ENCODE results near the gene DEF6. TPM values are rescaled to one million over a fixed set of nuclear protein-coding genes. Genes with fewer than 3 reads are reported as not detected.

The DEF6 gene
- total RNA-seq, 1 donor from 2014 or later = 125 TPM

DNA sequence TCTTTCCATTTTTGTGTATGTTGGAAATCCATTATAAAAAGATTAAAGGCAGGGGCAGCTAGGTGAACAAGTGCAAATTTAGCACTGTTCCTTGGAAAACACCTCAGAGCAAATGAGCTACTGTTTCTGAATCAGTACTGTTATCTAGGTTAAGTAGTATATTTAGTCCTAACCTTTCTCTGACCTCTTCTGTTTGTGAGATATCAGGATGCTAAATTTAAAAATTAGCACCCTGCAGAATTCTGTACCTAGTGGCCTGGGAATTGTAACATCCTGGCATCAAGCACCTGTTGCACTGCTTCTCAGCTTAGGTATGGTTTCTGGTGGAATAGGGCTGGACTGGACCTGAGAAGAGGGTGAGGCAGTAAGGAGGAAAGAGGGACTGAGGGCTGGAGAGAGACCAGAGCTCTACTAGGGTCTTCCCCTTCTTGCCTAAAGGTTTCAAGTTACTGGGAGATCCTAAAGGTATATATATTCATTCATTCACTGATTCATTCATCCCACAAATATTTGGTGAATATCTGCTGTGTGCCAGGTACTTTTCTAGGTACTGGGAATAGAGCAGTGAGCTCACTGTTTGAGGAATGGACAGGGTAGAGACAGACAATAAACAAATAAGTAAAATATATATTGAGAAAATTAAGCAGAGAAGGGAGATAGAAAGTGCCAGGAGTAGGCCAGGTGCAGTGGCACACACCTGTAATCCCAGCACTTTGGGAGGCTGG, 32.9 kb upstream of the DEF6 start:
- H3K27ac Mint-ChIP-seq = no peak overlapping the region
- no peak overlapping the region for H3K4me3 Mint-ChIP-seq
- no peak for DNase-seq (ENCODE audit: low spot score)
- intact Hi-C loops (cut with micrococcal nuclease) = no loop called here
- H3K9me3 Mint-ChIP-seq = no peaks in the 10 kb centered on the region
- H3K4me1 Mint-ChIP-seq (ENCODE audit: low read depth) = peaks cover 51% of the 10 kb centered on the region
- H3K36me3 Mint-ChIP-seq (ENCODE audit: low read depth) = peaks cover 10% of the 10 kb centered on the region
- no peaks in the 10 kb centered on the region for H3K27me3 Mint-ChIP-seq (ENCODE audit: insufficient read depth)

DNA sequence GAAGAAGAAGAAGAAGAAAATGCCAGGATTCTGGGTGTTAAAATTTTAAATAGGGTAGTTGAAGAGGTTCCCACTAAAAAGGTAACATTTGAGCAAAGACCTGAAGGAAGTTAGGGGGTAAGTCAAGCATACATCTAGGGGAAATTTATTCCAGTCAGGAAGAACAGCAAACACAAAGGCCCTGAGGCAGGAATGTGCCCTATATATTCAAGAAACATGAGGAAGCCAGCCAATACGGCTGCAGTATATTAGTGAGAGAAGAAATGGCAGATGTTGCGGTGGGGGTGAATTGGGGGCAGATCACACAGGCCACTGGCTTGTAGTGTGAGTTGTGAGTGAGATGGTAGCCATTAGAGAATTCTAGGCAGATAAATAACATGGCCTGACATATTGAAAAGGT, 32.1 kb upstream of the DEF6 start:
- H3K27me3 Mint-ChIP-seq (ENCODE audit: insufficient read depth) = no peaks in the 10 kb centered on the region
- H3K27ac Mint-ChIP-seq = no peak overlapping the region
- no peak overlapping the region for H3K4me3 Mint-ChIP-seq
- intact Hi-C loops (cut with micrococcal nuclease) = no loop called here
- no peaks in the 10 kb centered on the region for H3K9me3 Mint-ChIP-seq
- peaks cover 10% of the 10 kb centered on the region for H3K36me3 Mint-ChIP-seq (ENCODE audit: low read depth)
- H3K4me1 Mint-ChIP-seq (ENCODE audit: low read depth) = peaks cover 45% of the 10 kb centered on the region
- DNase-seq (ENCODE audit: low spot score) = no peak

DNA sequence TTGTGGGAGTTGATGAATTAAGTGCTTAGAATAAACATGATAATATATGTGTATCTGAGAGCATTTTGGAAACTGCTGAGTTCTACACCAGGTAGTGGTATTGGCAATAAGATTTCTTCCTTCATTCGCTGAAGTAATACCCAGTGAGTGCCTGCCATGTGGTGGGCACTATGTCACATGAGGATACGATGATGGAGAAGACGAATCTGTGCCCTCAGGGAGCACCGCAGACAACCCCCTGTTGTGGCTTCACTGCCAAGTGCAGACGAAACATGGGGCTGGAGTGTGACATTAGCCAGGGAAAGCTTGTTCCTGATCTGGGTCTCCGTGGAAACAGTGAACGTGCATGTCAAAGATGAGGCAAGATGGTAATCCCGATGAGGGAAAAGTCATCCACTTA, 30.2 kb upstream of the DEF6 start:
- Mint-ChIP-seq H3K4me3 (no peak overlapping the region), H3K4me1 (ENCODE audit: low read depth) (peaks cover 29% of the 10 kb centered on the region), H3K9me3 (no peaks in the 10 kb centered on the region), H3K27me3 (ENCODE audit: insufficient read depth) (no peaks in the 10 kb centered on the region), H3K27ac (no peak overlapping the region), H3K36me3 (ENCODE audit: low read depth) (peaks cover 12% of the 10 kb centered on the region)
- DNase-seq (ENCODE audit: low spot score) = no peak
- intact Hi-C loops (cut with micrococcal nuclease) = no loop called here

GRCh38 chr6:35267897-35268296, 29.7 kb upstream of the DEF6 start:
- Mint-ChIP-seq H3K36me3 (ENCODE audit: low read depth) (peaks cover 11% of the 10 kb centered on the region), H3K27ac (no peak overlapping the region), H3K4me1 (ENCODE audit: low read depth) (peaks cover 25% of the 10 kb centered on the region), H3K27me3 (ENCODE audit: insufficient read depth) (no peaks in the 10 kb centered on the region), H3K9me3 (no peaks in the 10 kb centered on the region), H3K4me3 (no peak overlapping the region)
- intact Hi-C loops (cut with micrococcal nuclease) = no loop called here
- no peak for DNase-seq (ENCODE audit: low spot score)

GRCh38 chr6:35272005-35272404, 25.6 kb upstream of the DEF6 start:
- H3K4me1 Mint-ChIP-seq (ENCODE audit: low read depth) = peaks cover 10% of the 10 kb centered on the region

GRCh38 chr6:35273822-35274559, 23.6 kb upstream of the DEF6 start:
- DNase-seq (ENCODE audit: low spot score) = no peak
- Mint-ChIP-seq H3K27ac (no peak overlapping the region), H3K36me3 (ENCODE audit: low read depth) (peaks cover 3% of the 10 kb centered on the region), H3K4me3 (no peak overlapping the region), H3K27me3 (ENCODE audit: insufficient read depth) (no peaks in the 10 kb centered on the region), H3K9me3 (no peaks in the 10 kb centered on the region), H3K4me1 (ENCODE audit: low read depth) (no peaks in the 10 kb centered on the region)
- intact Hi-C loops (cut with micrococcal nuclease) = no loop called here

More at GRCh38 chr6:35272005-35272404, 25.6 kb upstream of the DEF6 start:
- no peak overlapping the region for H3K27ac Mint-ChIP-seq
- no peaks in the 10 kb centered on the region for H3K9me3 Mint-ChIP-seq
- DNase-seq (ENCODE audit: low spot score) = no peak
- no peaks in the 10 kb centered on the region for H3K27me3 Mint-ChIP-seq (ENCODE audit: insufficient read depth)
- intact Hi-C loops (cut with micrococcal nuclease) = no loop called here
- peaks cover 8% of the 10 kb centered on the region for H3K36me3 Mint-ChIP-seq (ENCODE audit: low read depth)
- no peak overlapping the region for H3K4me3 Mint-ChIP-seq

DNA sequence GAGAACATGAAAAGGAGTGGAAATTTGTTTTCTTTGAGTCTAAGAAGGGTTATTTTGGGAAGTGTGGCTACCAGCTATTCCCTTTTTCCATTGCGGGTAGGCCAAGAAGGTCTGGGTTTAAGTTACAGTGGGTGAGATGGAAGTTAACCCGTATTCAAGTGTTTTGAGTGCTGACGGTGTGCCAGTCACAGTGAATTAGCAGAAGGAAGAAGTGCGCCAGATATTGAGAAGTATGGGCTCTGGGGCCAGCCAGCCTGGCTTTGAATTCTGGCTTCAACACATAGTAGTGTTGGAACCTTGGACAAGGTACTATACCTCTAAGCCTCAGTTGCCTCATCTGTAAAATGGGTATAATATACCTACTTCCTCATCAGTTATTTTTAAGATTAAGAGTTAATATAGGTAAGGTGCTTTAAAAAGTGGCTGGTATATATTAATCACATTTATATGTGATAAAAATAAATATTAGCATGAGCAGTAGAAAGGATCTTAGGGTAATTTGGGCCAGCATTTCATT, 21.8 kb upstream of the DEF6 start:
- intact Hi-C loops (cut with micrococcal nuclease) = no loop called here
- H3K36me3 Mint-ChIP-seq (ENCODE audit: low read depth) = peaks cover 3% of the 10 kb centered on the region
- H3K27ac Mint-ChIP-seq = no peak overlapping the region
- no peaks in the 10 kb centered on the region for H3K9me3 Mint-ChIP-seq
- H3K4me1 Mint-ChIP-seq (ENCODE audit: low read depth) = no peaks in the 10 kb centered on the region
- H3K27me3 Mint-ChIP-seq (ENCODE audit: insufficient read depth) = no peaks in the 10 kb centered on the region
- H3K4me3 Mint-ChIP-seq = no peak overlapping the region
- DNase-seq (ENCODE audit: low spot score) = no peak

DNA sequence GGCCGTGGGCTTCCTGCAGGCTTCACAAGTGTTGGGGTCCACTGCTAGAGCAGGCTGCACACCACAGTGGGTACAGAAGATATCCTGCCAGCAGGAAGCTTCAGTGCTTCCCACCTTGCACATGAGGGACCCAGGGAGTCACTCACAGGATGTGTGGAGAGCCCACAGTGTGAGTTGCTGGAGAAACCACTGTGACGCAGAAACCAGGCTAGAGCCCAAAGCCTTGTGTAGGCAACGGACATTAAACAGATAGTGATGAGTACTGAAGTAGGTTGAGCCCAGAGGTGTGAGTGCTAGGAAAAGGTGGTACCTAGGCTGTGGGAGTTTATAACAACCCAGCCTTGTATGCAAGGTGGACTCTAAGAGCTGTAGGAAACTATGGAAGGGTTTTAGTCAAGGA, 18.9 kb upstream of the DEF6 start:
- no peaks in the 10 kb centered on the region for H3K9me3 Mint-ChIP-seq
- no peak for DNase-seq (ENCODE audit: low spot score)
- intact Hi-C loops (cut with micrococcal nuclease) = no loop called here

DNA sequence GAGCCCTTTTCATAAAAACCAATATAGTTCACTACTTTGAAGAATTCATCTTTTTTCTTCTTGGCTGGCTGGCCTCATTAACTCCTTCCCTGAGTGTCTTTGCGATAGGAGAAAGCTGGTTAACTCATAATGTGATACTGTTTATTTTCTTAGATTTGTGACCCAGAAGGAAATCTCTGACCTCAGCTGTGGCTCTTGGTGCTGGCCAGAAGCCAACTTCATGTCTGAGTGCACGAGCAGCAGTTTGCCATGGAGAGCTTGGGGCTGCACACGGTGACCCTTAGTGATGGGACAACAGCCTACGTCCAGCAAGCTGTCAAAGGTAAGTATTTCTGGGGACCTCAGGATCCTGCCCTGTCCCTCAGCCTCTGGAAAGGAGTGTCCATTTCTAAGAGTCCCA, 16.7 kb upstream of the DEF6 start:
- no peaks in the 10 kb centered on the region for H3K4me1 Mint-ChIP-seq (ENCODE audit: low read depth)
- peaks cover 21% of the 10 kb centered on the region for H3K36me3 Mint-ChIP-seq (ENCODE audit: low read depth)
- DNase-seq (ENCODE audit: low spot score) = no peak
- intact Hi-C loops (cut with micrococcal nuclease) = no loop called here
- H3K9me3 Mint-ChIP-seq = no peaks in the 10 kb centered on the region
- H3K4me3 Mint-ChIP-seq = no peak overlapping the region
- H3K27ac Mint-ChIP-seq = no peak overlapping the region
- H3K27me3 Mint-ChIP-seq (ENCODE audit: insufficient read depth) = no peaks in the 10 kb centered on the region

More for the DNA sequence above, 18.9 kb upstream of the DEF6 start:
- Mint-ChIP-seq H3K4me3 (no peak overlapping the region), H3K27me3 (ENCODE audit: insufficient read depth) (no peaks in the 10 kb centered on the region), H3K36me3 (ENCODE audit: low read depth) (peaks cover 13% of the 10 kb centered on the region), H3K27ac (no peak overlapping the region), H3K4me1 (ENCODE audit: low read depth) (no peaks in the 10 kb centered on the region)

DNA sequence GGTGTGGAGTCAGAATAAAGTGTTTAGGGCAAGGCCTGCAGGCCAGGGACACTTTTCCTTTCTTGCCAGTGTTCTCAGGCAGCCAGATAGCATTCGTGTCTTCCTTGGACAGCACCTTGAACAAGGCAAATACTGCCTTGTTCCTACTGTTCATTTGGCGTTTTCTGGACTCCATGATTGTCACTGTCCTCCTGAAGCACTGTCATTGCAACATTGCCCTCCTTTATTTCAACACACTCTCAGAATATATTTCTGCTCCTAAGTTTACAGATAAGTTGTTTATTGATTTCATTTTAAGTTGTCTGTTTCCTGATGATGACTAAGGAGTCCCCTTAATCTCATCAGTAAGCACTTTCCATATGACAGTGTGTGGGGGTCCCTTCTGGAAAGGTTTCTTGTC, 15.1 kb upstream of the DEF6 start:
- no peaks in the 10 kb centered on the region for H3K27me3 Mint-ChIP-seq (ENCODE audit: insufficient read depth)
- no peak for DNase-seq (ENCODE audit: low spot score)
- no peak overlapping the region for H3K27ac Mint-ChIP-seq
- H3K4me1 Mint-ChIP-seq (ENCODE audit: low read depth) = no peaks in the 10 kb centered on the region
- intact Hi-C loops (cut with micrococcal nuclease) = no loop called here
- H3K4me3 Mint-ChIP-seq = no peak overlapping the region
- H3K9me3 Mint-ChIP-seq = no peaks in the 10 kb centered on the region
- peaks cover 26% of the 10 kb centered on the region for H3K36me3 Mint-ChIP-seq (ENCODE audit: low read depth)

DNA sequence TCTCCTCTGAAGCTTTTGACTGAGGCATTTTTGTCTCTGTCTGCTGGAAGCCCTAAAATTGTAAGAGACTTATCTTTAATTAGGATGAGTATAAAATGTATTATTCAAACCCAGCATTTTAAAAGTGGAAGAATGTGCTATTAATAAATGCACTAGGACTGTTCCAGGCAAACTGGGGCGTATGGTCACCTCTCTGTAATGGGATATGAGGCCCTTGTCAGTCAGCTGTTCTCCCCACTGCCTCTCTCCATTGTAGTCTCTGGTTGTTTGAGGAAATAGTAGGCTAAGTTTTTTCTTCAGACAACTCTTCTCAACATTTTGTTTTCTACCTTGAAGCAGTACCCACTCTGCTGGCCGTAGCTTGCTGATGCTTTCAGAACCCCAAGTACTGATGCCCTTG, 14.3 kb upstream of the DEF6 start:
- DNase-seq (ENCODE audit: low spot score) = no peak
- H3K4me3 Mint-ChIP-seq = no peak overlapping the region
- H3K9me3 Mint-ChIP-seq = no peaks in the 10 kb centered on the region
- H3K4me1 Mint-ChIP-seq (ENCODE audit: low read depth) = no peaks in the 10 kb centered on the region
- H3K36me3 Mint-ChIP-seq (ENCODE audit: low read depth) = peaks cover 29% of the 10 kb centered on the region
- no peaks in the 10 kb centered on the region for H3K27me3 Mint-ChIP-seq (ENCODE audit: insufficient read depth)
- no peak overlapping the region for H3K27ac Mint-ChIP-seq
- intact Hi-C loops (cut with micrococcal nuclease) = no loop called here

GRCh38 chr6:35287671-35288396, 9.8 kb upstream of the DEF6 start:
- Mint-ChIP-seq H3K36me3 (ENCODE audit: low read depth) (peaks cover 34% of the 10 kb centered on the region), H3K9me3 (no peaks in the 10 kb centered on the region), H3K27me3 (ENCODE audit: insufficient read depth) (no peaks in the 10 kb centered on the region), H3K4me1 (ENCODE audit: low read depth) (no peaks in the 10 kb centered on the region), H3K4me3 (no peak overlapping the region), H3K27ac (no peak overlapping the region)
- DNase-seq (ENCODE audit: low spot score) = no peak
- intact Hi-C loops (cut with micrococcal nuclease) = no loop called here

DNA sequence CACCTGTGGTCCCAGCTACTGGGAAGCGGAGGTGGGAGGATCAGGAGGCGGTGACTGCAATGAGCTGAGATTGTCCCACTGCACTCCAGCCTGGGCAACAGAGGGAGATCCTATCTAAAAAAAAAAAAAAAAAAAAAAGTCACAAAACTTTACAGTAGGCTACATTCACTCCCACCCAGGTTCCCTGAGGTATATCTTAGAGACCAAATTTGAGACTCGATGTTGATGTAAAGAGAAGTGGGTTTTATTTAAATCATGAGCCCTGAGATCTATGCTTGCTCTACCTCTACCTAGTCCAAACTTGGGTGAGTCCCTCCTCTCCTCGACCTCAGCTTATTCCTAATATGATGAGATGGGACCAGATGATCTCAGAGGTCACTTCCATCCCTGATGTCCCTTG, 8.8 kb upstream of the DEF6 start:
- Mint-ChIP-seq H3K4me1 (ENCODE audit: low read depth) (no peaks in the 10 kb centered on the region), H3K4me3 (no peak overlapping the region), H3K36me3 (ENCODE audit: low read depth) (peaks cover 27% of the 10 kb centered on the region), H3K9me3 (no peaks in the 10 kb centered on the region), H3K27ac (no peak overlapping the region), H3K27me3 (ENCODE audit: insufficient read depth) (no peaks in the 10 kb centered on the region)
- no peak for DNase-seq (ENCODE audit: low spot score)
- intact Hi-C loops (cut with micrococcal nuclease) = no loop called here
